ENCODE data around the gene BOK.

DNA sequence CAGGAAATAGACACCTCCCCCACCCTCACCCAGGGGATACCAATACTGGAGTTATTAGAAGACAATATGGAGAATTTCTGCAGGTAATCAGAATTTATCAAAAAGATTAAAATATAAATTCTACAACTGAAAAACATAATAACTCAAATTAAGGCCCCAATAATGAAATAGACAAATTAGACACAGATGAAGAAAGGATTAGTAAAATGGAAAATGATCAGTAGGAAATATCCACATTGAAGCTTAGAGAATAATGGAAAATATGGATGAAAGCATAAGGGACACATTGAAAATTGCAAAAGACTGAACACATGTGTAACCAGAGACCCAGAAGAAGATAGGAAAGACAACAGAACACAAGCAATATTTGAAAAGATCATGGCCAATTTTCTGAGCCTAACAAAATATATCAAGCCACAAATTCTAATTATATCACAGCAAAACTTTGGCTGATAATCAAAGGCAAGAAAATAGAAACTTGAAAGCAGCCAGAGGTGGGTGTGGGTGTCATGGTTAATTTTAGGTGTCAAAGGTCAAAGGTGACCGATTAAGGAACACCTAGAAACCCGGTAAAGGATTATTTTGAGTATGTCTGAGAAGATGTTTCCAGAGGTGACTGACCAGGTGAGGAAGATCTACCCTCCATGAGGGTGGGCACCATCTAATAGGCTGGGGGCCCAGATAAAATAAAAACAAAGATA, 28.2 kb downstream of the BOK start:
- TF ChIP-seq EZH2 (IDR thresholded peaks at IDR 0.05; ENCODE audit: insufficient read depth, poor library complexity, severe bottlenecking) (no peak), EZH2phosphoT487 (IDR thresholded peaks at IDR 0.05; ENCODE audit: insufficient read depth, low read depth) (no peak)
